HG03039 (cell line): ENCODE measurements around the gene NRG2.

Experiments used
- ATAC-seq: cut with Tn5 transposase; IDR thresholded peaks from one replicate; pipeline ENCODE4 v1.9.1; 2021; ENCODE audit warnings: mild to moderate bottlenecking, moderate library complexity; ENCODE audit not compliant: unreplicated experiment

The NRG2 gene

DNA sequence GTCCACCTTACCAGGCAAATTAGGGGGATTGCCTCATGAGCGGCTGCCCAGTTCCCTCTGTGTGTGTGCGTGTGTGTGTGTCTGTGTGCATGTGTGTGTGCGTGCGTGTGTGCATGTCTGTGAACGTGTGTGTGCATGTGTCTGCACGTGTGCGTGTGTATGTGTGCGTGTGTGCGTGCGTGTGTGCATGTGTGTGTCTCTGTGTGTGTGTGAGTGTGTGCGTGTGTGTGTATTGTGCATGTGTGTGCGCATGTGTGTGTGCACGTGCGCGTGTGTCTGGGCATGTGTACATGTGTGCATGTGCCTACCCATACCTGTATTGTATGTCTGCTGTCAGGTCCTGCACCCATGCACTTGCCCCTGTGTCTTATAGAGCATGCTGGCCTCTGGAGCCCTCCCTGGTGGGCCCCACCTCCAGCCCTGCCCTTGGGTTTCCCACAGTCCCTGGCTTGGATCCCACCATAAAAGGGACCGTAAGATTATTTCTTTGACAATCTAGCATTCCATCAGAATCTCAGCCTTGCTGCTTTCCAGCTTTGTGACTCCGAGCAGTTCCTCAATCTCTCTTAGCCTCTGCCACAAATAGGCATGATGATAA, 238.2 kb downstream of the NRG2 start:
- ATAC-seq: no peak

DNA sequence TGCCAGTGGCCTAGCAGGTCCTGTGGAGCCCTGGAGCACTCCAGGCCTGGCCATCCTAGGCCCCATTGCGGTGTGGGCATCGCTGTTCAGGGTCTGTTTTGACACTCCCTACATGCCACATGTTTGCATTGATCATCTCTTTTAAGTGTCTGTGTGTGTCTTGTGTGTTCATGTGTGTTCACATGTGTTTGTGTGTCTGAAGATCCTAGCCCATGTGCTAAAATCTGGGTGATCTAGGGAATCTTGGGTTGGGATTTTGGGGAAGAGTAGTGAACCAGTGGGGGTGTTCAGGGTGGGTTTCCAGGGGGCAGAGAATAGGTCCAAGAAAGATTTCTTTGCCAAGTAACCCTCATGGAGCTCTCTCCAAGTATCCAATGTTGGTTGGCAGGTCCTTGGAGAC, 239.1 kb downstream of the NRG2 start:
- ATAC-seq: no peak

DNA sequence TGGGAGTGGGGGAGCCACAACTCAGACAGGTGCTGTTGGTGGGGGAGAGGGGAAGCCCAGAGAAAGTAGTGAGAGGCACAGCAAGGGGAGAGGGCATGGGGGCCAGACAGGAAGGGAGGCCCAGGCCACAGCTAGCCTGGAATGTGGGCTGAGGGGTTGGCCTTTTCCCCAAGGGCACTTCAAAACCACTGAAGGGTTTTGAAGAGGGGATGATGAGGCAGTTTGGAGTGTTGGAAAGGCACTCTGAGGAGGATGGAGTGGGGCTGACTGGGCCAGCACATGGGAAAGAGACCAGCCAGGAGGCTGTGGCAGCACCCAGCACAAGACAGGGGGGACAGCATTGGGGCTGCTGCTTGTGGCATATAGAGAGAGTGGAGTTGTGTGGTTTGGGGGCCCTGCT, 243.7 kb downstream of the NRG2 start:
- ATAC-seq: no peak

DNA sequence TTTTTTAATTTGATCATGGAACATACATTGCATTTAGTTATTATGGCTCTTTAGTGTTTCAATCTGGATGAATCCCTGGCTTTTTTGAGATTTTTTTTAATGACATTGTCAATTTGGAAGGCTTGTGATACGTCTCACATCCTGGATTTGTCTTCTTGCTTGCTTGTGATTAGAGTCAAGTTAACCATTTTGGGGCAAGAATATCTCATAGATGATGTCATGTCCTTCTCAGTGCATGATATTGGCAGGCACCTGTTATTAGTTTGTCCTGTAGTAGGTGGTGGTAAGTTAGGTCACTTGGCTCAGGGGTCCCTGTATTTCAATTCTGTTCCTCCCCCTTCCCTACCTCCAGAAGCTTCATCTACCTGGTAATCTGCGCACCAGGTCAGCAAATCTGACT, 244.2 kb downstream of the NRG2 start:
- no peak for ATAC-seq

DNA sequence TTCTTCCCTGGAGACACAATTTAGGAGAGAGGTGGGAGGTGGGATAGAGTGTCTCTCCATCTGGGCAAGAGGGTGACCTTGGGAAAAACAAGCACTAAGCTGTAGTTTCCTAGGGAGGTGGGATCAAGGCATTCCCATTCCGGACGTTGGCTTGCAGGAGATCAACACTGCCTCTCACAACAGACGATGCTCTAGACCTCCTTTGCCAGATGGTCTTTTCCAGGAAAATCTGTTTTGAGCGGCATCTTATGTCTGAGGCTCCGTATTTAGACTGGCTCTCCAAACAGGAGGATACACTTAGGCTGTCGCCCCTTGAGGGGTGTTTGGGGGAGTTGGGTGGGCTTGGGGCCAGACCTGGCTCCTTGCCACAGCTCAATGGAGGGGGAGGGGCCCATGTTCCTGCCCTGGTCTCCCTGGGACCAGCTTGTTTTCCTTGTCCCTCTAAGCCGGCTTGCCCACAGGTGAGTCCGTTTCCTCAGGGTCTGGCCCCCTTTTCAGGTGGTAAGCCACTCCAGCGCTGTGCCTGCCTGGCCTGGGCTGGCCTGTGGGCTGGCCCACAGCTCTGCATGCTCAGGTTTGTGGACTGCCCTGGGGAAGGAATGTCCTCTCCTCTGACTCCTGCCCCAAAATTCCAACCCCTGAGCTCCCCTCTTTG, 245.1 kb downstream of the NRG2 start:
- ATAC-seq: no peak

DNA sequence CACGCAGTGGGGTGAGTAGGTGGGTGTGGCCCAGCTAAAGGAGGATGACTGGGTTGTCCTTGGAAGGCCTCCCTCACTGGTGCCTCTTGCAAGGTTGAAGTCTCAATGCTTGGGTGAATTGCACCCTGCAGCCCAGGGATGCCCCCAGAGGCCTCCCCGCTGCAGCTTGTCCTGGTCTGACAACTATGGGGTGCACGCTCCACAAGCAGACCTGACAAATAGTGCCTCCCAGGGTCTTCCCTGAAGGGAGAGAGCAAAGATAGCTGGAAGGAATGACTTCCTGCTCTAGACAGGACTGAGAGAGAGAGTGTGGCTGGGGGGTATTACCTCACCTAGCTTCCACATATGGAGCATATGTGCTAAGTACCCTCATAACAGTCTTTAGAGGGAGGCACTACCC, 245.8 kb downstream of the NRG2 start:
- no peak for ATAC-seq
